ENCODE results near the gene WFDC9.
"Not testable (repeated sequence)": the region's sequence is repeated elsewhere in the genome, so short reads cannot be mapped to it uniquely, and the experiment has no call there.

The WFDC9 gene

GRCh38 chr20:45649312-45649863, 18.3 kb upstream of the WFDC9 start:
- H3K4me2 ChIP-seq, result no peak overlapping the region
- H4K20me1 ChIP-seq (ENCODE audit: insufficient read depth), result no peaks in the 10 kb centered on the region
- H2AFZ ChIP-seq (ENCODE audit: low read depth), result no peak overlapping the region
- no peak overlapping the region for H3K4me3 ChIP-seq (IDR thresholded peaks at IDR 0.05; ENCODE audit: insufficient read depth, low read depth, low read length)
- no peak overlapping the region for H3K27ac ChIP-seq
- no peaks in the 10 kb centered on the region for H3K4me1 ChIP-seq (ENCODE audit: low read depth, poor library complexity, severe bottlenecking)
- H3K79me2 ChIP-seq (ENCODE audit: insufficient read depth, low read depth), result no peaks in the 10 kb centered on the region
- TF ChIP-seq CTCF (conservative IDR thresholded peaks at IDR 0.05; ENCODE audit: low read depth, low read length), result no peak
- H3K36me3 ChIP-seq (ENCODE audit: insufficient read depth), result no peaks in the 10 kb centered on the region
- H3K27me3 ChIP-seq (ENCODE audit: insufficient read depth, low read depth), result no peaks in the 10 kb centered on the region
- H3K9ac ChIP-seq, result no peak overlapping the region

GRCh38 chr20:45647441-45648050, 16.5 kb upstream of the WFDC9 start:
- no peak overlapping the region for H3K9ac ChIP-seq
- H2AFZ ChIP-seq (ENCODE audit: low read depth), result no peak overlapping the region
- H4K20me1 ChIP-seq (ENCODE audit: insufficient read depth), result no peaks in the 10 kb centered on the region
- no peaks in the 10 kb centered on the region for H3K79me2 ChIP-seq (ENCODE audit: insufficient read depth, low read depth)
- H3K4me3 ChIP-seq (IDR thresholded peaks at IDR 0.05; ENCODE audit: insufficient read depth, low read depth, low read length), result no peak overlapping the region
- no peaks in the 10 kb centered on the region for H3K36me3 ChIP-seq (ENCODE audit: insufficient read depth)
- no peaks in the 10 kb centered on the region for H3K4me1 ChIP-seq (ENCODE audit: low read depth, poor library complexity, severe bottlenecking)
- H3K27ac ChIP-seq, result no peak overlapping the region
- H3K4me2 ChIP-seq, result no peak overlapping the region
- no peaks in the 10 kb centered on the region for H3K27me3 ChIP-seq (ENCODE audit: insufficient read depth, low read depth)
- no peak for TF ChIP-seq CTCF (conservative IDR thresholded peaks at IDR 0.05; ENCODE audit: low read depth, low read length)

GRCh38 chr20:45646875-45647274, 15.8 kb upstream of the WFDC9 start:
- H3K9ac ChIP-seq, result no peak overlapping the region
- no peak overlapping the region for H3K27ac ChIP-seq
- H3K36me3 ChIP-seq (ENCODE audit: insufficient read depth), result no peaks in the 10 kb centered on the region
- TF ChIP-seq CTCF (conservative IDR thresholded peaks at IDR 0.05; ENCODE audit: low read depth, low read length), result no peak
- no peak overlapping the region for H2AFZ ChIP-seq (ENCODE audit: low read depth)
- no peaks in the 10 kb centered on the region for H3K79me2 ChIP-seq (ENCODE audit: insufficient read depth, low read depth)
- H3K4me2 ChIP-seq, result no peak overlapping the region
- no peaks in the 10 kb centered on the region for H3K27me3 ChIP-seq (ENCODE audit: insufficient read depth, low read depth)
- H4K20me1 ChIP-seq (ENCODE audit: insufficient read depth), result no peaks in the 10 kb centered on the region
- H3K4me3 ChIP-seq (IDR thresholded peaks at IDR 0.05; ENCODE audit: insufficient read depth, low read depth, low read length), result no peak overlapping the region
- H3K4me1 ChIP-seq (ENCODE audit: low read depth, poor library complexity, severe bottlenecking), result no peaks in the 10 kb centered on the region

- not testable (repeated sequence) for H2AFZ ChIP-seq (ENCODE audit: low read depth); H3K9ac ChIP-seq; H4K20me1 ChIP-seq (ENCODE audit: insufficient read depth); H3K4me1 ChIP-seq (ENCODE audit: low read depth, poor library complexity, severe bottlenecking); H3K36me3 ChIP-seq (ENCODE audit: insufficient read depth); H3K27ac ChIP-seq; H3K4me2 ChIP-seq; H3K4me3 ChIP-seq (IDR thresholded peaks at IDR 0.05; ENCODE audit: insufficient read depth, low read depth, low read length); H3K27me3 ChIP-seq (ENCODE audit: insufficient read depth, low read depth); H3K79me2 ChIP-seq (ENCODE audit: insufficient read depth, low read depth)
Observed at GRCh38 chr20:45645869-45646268, 14.8 kb upstream of the WFDC9 start.

GRCh38 chr20:45641076-45641475, 10.0 kb upstream of the WFDC9 start:
- not testable (repeated sequence) for H3K4me3 ChIP-seq (IDR thresholded peaks at IDR 0.05; ENCODE audit: insufficient read depth, low read depth, low read length); H3K9ac ChIP-seq; H3K27ac ChIP-seq; H3K4me1 ChIP-seq (ENCODE audit: low read depth, poor library complexity, severe bottlenecking); H3K79me2 ChIP-seq (ENCODE audit: insufficient read depth, low read depth); H3K27me3 ChIP-seq (ENCODE audit: insufficient read depth, low read depth); H3K36me3 ChIP-seq (ENCODE audit: insufficient read depth); H2AFZ ChIP-seq (ENCODE audit: low read depth); H3K4me2 ChIP-seq; H4K20me1 ChIP-seq (ENCODE audit: insufficient read depth)
